Esophagus squamous epithelium (tissue), 4 donors: ENCODE measurements around the gene MT1A.

Source experiments
- POLR2A ChIP-seq, 4 donors: fragments of 450-650 bp; IDR thresholded peaks; one replicate each; pipeline ENCODE4 v1.6.1; 2017; ENCODE audit warnings: antibody characterized with exemption in 4 of 4, mild to moderate bottlenecking in 4 of 4, moderate library complexity in 3 of 4
- TF ChIP-seq, protein P1 (sequence below), 6 experiments: fragments of 450-650 bp in 4 of 6; fragments of 200-600 bp in 2 of 6; sonication (generic) in 2 of 6; IDR thresholded peaks; one replicate each; pipeline ENCODE4 v1.5.1; 2016 to 2019; ENCODE audit warnings: antibody characterized with exemption in 6 of 6, mild to moderate bottlenecking in 4 of 6, moderate library complexity in 4 of 6

DNA sequence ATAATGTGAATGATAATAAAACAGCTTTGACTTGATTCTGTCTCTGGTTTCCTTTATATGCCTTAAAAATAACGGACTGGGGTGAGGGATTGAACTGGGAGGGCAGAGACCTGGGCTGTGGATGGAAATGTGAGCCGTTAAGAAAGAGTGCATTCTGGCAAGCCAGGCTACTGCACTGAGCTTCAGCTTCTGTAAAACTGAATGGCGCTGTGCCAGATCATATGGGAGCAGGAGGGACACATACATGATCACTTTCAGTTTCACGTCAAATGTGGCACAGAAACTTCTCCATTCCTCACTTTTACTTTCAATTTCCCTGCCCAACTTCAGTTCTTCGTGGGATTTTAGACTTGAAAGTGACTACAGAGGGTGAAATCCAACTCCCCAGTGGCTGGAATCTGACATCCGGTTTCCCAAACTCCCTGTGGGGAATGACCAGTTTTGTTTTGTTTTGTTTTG is 29.0 kb upstream of the MT1A start:
- TF ChIP-seq, protein P1, sequence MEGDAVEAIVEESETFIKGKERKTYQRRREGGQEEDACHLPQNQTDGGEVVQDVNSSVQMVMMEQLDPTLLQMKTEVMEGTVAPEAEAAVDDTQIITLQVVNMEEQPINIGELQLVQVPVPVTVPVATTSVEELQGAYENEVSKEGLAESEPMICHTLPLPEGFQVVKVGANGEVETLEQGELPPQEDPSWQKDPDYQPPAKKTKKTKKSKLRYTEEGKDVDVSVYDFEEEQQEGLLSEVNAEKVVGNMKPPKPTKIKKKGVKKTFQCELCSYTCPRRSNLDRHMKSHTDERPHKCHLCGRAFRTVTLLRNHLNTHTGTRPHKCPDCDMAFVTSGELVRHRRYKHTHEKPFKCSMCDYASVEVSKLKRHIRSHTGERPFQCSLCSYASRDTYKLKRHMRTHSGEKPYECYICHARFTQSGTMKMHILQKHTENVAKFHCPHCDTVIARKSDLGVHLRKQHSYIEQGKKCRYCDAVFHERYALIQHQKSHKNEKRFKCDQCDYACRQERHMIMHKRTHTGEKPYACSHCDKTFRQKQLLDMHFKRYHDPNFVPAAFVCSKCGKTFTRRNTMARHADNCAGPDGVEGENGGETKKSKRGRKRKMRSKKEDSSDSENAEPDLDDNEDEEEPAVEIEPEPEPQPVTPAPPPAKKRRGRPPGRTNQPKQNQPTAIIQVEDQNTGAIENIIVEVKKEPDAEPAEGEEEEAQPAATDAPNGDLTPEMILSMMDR (IDR thresholded peaks at IDR 0.05) = peak in 1 of 6 experiments; percentile 10
- TF ChIP-seq POLR2A (IDR thresholded peaks at IDR 0.05) = no peak
